Measurements from ENCODE around the gene TPSB2.
"Not testable (repeated sequence)": the region's sequence is repeated elsewhere in the genome, so short reads cannot be mapped to it uniquely, and the experiment has no call there.

DNA sequence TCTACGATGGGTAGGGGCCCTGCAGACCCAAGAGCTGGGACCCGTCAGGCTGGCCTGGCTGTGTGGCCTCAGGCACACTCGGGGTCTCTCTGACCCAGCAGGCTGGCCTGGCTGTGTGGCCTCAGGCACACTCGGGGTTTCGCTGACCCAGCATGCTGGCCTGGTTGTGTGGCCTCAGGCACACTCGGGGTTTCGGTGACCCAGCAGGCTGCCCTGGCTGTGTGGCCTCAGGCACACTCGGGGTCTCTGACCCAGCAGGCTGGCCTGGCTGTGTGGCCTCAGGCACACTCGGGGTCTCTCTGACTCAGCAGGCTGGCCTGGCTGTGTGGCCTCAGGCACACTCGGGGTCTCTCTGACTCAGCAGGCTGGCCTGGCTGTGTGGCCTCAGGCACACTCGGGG is 39.2 kb downstream of the TPSB2 start:
- TF ChIP-seq, protein P1, sequence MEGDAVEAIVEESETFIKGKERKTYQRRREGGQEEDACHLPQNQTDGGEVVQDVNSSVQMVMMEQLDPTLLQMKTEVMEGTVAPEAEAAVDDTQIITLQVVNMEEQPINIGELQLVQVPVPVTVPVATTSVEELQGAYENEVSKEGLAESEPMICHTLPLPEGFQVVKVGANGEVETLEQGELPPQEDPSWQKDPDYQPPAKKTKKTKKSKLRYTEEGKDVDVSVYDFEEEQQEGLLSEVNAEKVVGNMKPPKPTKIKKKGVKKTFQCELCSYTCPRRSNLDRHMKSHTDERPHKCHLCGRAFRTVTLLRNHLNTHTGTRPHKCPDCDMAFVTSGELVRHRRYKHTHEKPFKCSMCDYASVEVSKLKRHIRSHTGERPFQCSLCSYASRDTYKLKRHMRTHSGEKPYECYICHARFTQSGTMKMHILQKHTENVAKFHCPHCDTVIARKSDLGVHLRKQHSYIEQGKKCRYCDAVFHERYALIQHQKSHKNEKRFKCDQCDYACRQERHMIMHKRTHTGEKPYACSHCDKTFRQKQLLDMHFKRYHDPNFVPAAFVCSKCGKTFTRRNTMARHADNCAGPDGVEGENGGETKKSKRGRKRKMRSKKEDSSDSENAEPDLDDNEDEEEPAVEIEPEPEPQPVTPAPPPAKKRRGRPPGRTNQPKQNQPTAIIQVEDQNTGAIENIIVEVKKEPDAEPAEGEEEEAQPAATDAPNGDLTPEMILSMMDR (IDR thresholded peaks at IDR 0.05) = not testable (repeated sequence)
- TF ChIP-seq POLR2A (IDR thresholded peaks at IDR 0.05) = not testable (repeated sequence)
